H1 (cell line): ENCODE data around the gene SH2D4B. TPM values are rescaled to one million over a fixed set of nuclear protein-coding genes. Genes with fewer than 3 reads are reported as not detected.

ENCODE experiments used
- CHD7 ChIP-seq: fragments of 300-600 bp; sonication (generic); IDR thresholded peaks from 2 replicates; pipeline ENCODE4 v1.7.1; 2012; ENCODE audit warnings: low read length, moderate library complexity, mild to moderate bottlenecking, inconsistent platforms; ENCODE audit not compliant: insufficient replicate concordance
- EP300 ChIP-seq, 2 experiments: IDR thresholded peaks; 1 replicate in 1 of 2; 2 replicates in 1 of 2; pipeline ENCODE4 v1.6.1; 2011 to 2012; ENCODE audit warnings: low read depth in 2 of 2, low read length in 2 of 2, mild to moderate bottlenecking in 2 of 2, borderline replicate concordance in 1 of 2, inconsistent platforms in 1 of 2, moderate library complexity in 1 of 2
- SIN3A ChIP-seq, 2 experiments: IDR thresholded peaks in 1 of 2; conservative IDR thresholded peaks in 1 of 2; 2 replicates each; pipeline ENCODE4 v1.6.1; 2011 to 2012; ENCODE audit warnings: low read length in 2 of 2, improper control_type of control experiment in 1 of 2, low read depth in 1 of 2, mild to moderate bottlenecking in 1 of 2
- polyA plus RNA-seq, 7 experiments: library from polyadenylated mRNA; depleted of rRNA in 3 of 7; stranded (reverse) in 5 of 7; unstranded in 2 of 7; fragments of >200 nt in 5 of 7; fragments of 200-250 nt in 2 of 7; gene quantifications; 1 replicate in 5 of 7; 2 replicates in 1 of 7; 4 replicates in 1 of 7; pipeline versions ENCODE4 v1.2.1 to v1.2.3, GENCODE V29; 2011 to 2013; ENCODE audit warnings: missing spikeins in 2 of 7, mixed read lengths in 2 of 7
- total RNA-seq: library from RNA; stranded (reverse); fragmentation: NEBNext Ultra II Directional; extraction: Animal tissue kit (Norgen Biotek cat#: 25700); gene quantifications from 2 replicates; pipeline ENCODE4 v1.2.1, GENCODE V29; 2021

SH2D4B gene
- total and polyA plus RNA-seq, 2 of the 8 experiments (the other 6 are each of a cell fraction or from before 2014, with no cell fraction given), result 0.06 to 0.13 TPM

- TF ChIP-seq CHD7 (no peak), EP300 (IDR thresholded peaks at IDR 0.05; ENCODE audit: borderline replicate concordance in 1 of 2, low read depth in 2 of 2, low read length in 2 of 2) (no peak), SIN3A (conservative IDR thresholded peaks at IDR 0.05 in 1 of 2, IDR thresholded peaks at IDR 0.05 in 1 of 2; ENCODE audit: low read depth in 1 of 2, low read length in 2 of 2) (no peak)
These were observed 108.7 kb downstream of the SH2D4B start (continued) for GRCh38 chr10:80646366-80646765.
